GM12878 (cell line): ENCODE data around the gene TFR2. TPM values are rescaled to one million over a fixed set of nuclear protein-coding genes. Genes with fewer than 3 reads are reported as not detected.

Experiments
- CBX3 ChIP-seq: fragments of 200-600 bp; sonication (generic); IDR thresholded peaks from 2 replicates; pipeline ENCODE4 v1.6.1; 2016; ENCODE audit warnings: low read depth, borderline replicate concordance
- CREM ChIP-seq: IDR thresholded peaks from 2 replicates; pipeline ENCODE4 v1.6.1; 2014; ENCODE audit warnings: antibody characterized with exemption, low read depth
- EED ChIP-seq: sonication (generic); IDR thresholded peaks from 2 replicates; pipeline ENCODE4 v1.6.1; 2016; ENCODE audit warnings: antibody characterized with exemption, low read depth
- ETV6 ChIP-seq, 2 experiments: fragments of 450-650 bp in 1 of 2; IDR thresholded peaks in 1 of 2; conservative IDR thresholded peaks in 1 of 2; 2 replicates each; pipeline ENCODE4 v1.6.1; 2014; ENCODE audit warnings: antibody characterized with exemption in 1 of 2, borderline replicate concordance in 1 of 2, low read depth in 1 of 2, mild to moderate bottlenecking in 1 of 2, moderate library complexity in 1 of 2
- HDAC2 ChIP-seq: fragments of 200-600 bp; sonication (generic); IDR thresholded peaks from 2 replicates; pipeline ENCODE4 v1.6.1; 2017
- IKZF1 ChIP-seq: fragments of 450-650 bp; conservative IDR thresholded peaks from 2 replicates; pipeline ENCODE4 v1.6.1; 2017; ENCODE audit warnings: antibody characterized with exemption, mild to moderate bottlenecking
- MTA3 ChIP-seq: IDR thresholded peaks from 2 replicates; pipeline ENCODE4 v1.6.1; 2012; ENCODE audit warnings: low read length, inconsistent platforms, borderline replicate concordance
- MYC ChIP-seq: IDR thresholded peaks from 2 replicates; pipeline ENCODE4 v1.6.1; 2011; ENCODE audit warnings: mild to moderate bottlenecking, low read length, moderate library complexity, inconsistent platforms; ENCODE audit not compliant: insufficient read depth, insufficient replicate concordance, insufficient read length, severe bottlenecking
- NBN ChIP-seq: fragments of 450-650 bp; IDR thresholded peaks from 2 replicates; pipeline ENCODE4 v1.6.1; 2016
- NR2C2 ChIP-seq: IDR thresholded peaks from 2 replicates; pipeline ENCODE4 v1.6.1; 2011; ENCODE audit warnings: borderline replicate concordance, low read depth; ENCODE audit not compliant: control insufficient read depth, insufficient read length
- PAX8 ChIP-seq: fragments of 450-650 bp; IDR thresholded peaks from 2 replicates; pipeline ENCODE4 v1.6.1; 2017; ENCODE audit warnings: mild to moderate bottlenecking, moderate library complexity
- RB1 ChIP-seq: fragments of 450-650 bp; formaldehyde crosslinking; IDR thresholded peaks from 2 replicates; pipeline ENCODE4 v1.6.1; 2017; ENCODE audit warnings: mild to moderate bottlenecking, borderline replicate concordance
- RCOR1 ChIP-seq: conservative IDR thresholded peaks from 2 replicates; pipeline ENCODE4 v1.6.1; 2012; ENCODE audit warnings: low read depth, low read length, improper control_type of control experiment
- RELB ChIP-seq: fragments of 450-650 bp; IDR thresholded peaks from 2 replicates; pipeline ENCODE4 v1.6.1; 2017; ENCODE audit warnings: low read depth, mild to moderate bottlenecking, moderate library complexity
- RFX5 ChIP-seq: IDR thresholded peaks from 2 replicates; pipeline ENCODE4 v1.6.1; 2011; ENCODE audit warnings: low read depth, low read length, improper control_type of control experiment
- RUNX3 ChIP-seq: IDR thresholded peaks from 2 replicates; pipeline ENCODE4 v1.6.1; 2012; ENCODE audit warnings: low read length, inconsistent platforms
- SIX5 ChIP-seq: IDR thresholded peaks from 2 replicates; pipeline ENCODE4 v1.6.1; 2011; ENCODE audit warnings: mild to moderate bottlenecking, low read depth, low read length, moderate library complexity; ENCODE audit not compliant: severe bottlenecking
- SMAD5 ChIP-seq: IDR thresholded peaks from 2 replicates; pipeline ENCODE4 v1.6.1; 2016; ENCODE audit warnings: antibody characterized with exemption, low read depth
- SREBF1 ChIP-seq: IDR thresholded peaks from 2 replicates; pipeline ENCODE4 v1.6.1; 2012; ENCODE audit warnings: mild to moderate bottlenecking, low read length
- STAT3 ChIP-seq: IDR thresholded peaks from 2 replicates; pipeline ENCODE4 v1.6.1; 2011; ENCODE audit warnings: low read depth, low read length, improper control_type of control experiment
- YY1 ChIP-seq: IDR thresholded peaks from 2 replicates; pipeline ENCODE4 v1.6.1; 2011; ENCODE audit warnings: low read depth, mild to moderate bottlenecking, low read length
- ZNF24 ChIP-seq: fragments of 450-650 bp; IDR thresholded peaks from 2 replicates; pipeline ENCODE4 v1.6.1; 2017; ENCODE audit warnings: antibody characterized with exemption, mild to moderate bottlenecking
- ZNF622 ChIP-seq: fragments of 450-650 bp; IDR thresholded peaks from 2 replicates; pipeline ENCODE4 v1.6.1; 2017; ENCODE audit warnings: mild to moderate bottlenecking, inconsistent platforms
- polyA plus RNA-seq, 11 experiments: library from polyadenylated mRNA; depleted of rRNA in 4 of 11; unstranded in 6 of 11; stranded (reverse) in 5 of 11; fragments of >200 nt; fragmentation: Nextera tagmentation in 4 of 11; fragmentation: Illumina TruSeq in 1 of 11; extraction: Ambion mirVana in 4 of 11; extraction: Trizol in 1 of 11; gene quantifications; 1 replicate in 1 of 11; 2 replicates in 10 of 11; pipeline versions ENCODE4 v1.2.1 to v1.2.3, GENCODE V29; 2011 to 2016; ENCODE audit warnings: inconsistent platforms in 2 of 11, missing spikeins in 2 of 11, low read depth in 1 of 11
- total RNA-seq, 4 experiments: library from RNA; depleted of rRNA in 3 of 4; stranded (reverse); fragments of >200 nt in 3 of 4; fragmentation: Illumina TruSeq in 1 of 4; extraction: Trizol in 1 of 4; gene quantifications; 2 replicates each; pipeline versions ENCODE4 v1.2.1 to v1.2.3, GENCODE V29; 2013 to 2021
- TF ChIP-seq, protein P1 (sequence below): IDR thresholded peaks from 2 replicates; pipeline ENCODE4 v1.6.1; 2012; ENCODE audit warnings: low read depth, low read length, improper control_type of control experiment
- TF ChIP-seq, protein P2 (sequence below): IDR thresholded peaks from 2 replicates; pipeline ENCODE4 v1.6.1; 2011; ENCODE audit warnings: borderline replicate concordance, low read depth, mild to moderate bottlenecking, moderate library complexity, low read length; ENCODE audit not compliant: insufficient read depth, poor library complexity, severe bottlenecking
- TF ChIP-seq, protein P3 (sequence below): fragments of 450-650 bp; IDR thresholded peaks from 2 replicates; pipeline ENCODE4 v1.6.1; 2017; ENCODE audit warnings: mild to moderate bottlenecking, low read depth, inconsistent platforms; ENCODE audit not compliant: poor library complexity, severe bottlenecking

TFR2 gene
- total and polyA plus RNA-seq, 10 of the 15 experiments (the other 5 are each of a cell fraction or from before 2014, with no cell fraction given): 0.30 to 7.2 (median 1.8) TPM

DNA sequence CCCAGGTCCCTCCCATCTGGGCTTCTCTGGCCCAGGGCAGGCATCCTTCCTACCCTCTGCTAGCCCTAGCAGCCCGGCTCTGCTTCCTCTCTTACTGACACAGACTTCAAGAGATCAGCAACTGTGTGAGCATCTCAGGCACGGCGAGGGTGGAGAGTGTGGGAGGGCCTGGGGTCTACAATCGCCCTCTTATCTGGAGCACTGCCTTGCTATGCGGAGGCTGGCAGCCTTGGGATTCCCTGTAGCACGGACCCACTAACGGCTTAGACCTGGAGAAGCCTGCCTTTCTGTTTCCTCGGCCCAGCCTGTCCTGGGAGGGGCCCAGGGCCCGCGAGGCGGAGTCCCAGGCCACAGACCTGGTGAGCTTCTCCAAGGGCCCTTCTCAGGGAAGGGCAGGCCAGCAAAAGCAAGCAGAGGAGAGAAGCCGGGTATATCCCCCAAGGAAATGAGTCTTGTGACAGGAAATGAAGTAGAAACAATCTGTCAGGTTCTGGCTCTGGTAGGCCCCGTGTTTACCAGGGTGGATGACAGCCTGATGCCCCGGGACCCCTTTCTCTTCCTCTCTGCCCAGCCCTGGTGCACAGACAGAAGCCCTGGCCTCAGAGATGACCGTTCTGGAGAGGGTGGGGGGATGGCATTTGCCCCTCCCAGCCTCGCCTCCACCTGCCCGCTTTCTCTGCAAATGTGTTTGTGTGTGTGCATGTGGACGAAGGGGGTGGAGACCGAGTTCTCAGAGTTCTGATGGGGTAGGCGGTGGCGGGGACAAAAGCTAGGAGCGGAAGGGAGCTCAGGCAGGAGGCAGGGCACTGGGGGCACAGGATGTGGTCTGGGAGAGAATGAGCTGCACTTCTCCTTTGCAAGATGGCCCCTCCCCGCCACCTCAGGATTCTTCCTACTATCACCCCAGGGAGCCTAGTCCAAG lies 58.0 kb downstream of the TFR2 start (continued):
- TF ChIP-seq YY1 (peak; percentile 53; the same call in 1 of the 2 replicates), CREM (no peak; the same call in 1 of the 2 replicates), RFX5 (no peak), SMAD5 (no peak), SREBF1 (no peak), ZNF622 (no peak), PAX8 (no peak), IKZF1 (peak; percentile 86), RCOR1 (no peak), ETV6 (conservative IDR thresholded peaks at IDR 0.05 in 1 of 2, IDR thresholded peaks at IDR 0.05 in 1 of 2; ENCODE audit: borderline replicate concordance in 1 of 2, low read depth in 1 of 2) (peak in 1 of 2 experiments; percentile 28; a peak in 1 of 4 replicates), MYC (no peak), RUNX3 (peak; percentile 79), NR2C2 (no peak), ZNF24 (no peak), MTA3 (no peak), CBX3 (no peak), NBN (peak; percentile 82), EED (peak; percentile 79), RELB (peak; percentile 75), STAT3 (no peak), SIX5 (no peak), HDAC2 (no peak), RB1 (no peak)
- TF ChIP-seq, protein P1, sequence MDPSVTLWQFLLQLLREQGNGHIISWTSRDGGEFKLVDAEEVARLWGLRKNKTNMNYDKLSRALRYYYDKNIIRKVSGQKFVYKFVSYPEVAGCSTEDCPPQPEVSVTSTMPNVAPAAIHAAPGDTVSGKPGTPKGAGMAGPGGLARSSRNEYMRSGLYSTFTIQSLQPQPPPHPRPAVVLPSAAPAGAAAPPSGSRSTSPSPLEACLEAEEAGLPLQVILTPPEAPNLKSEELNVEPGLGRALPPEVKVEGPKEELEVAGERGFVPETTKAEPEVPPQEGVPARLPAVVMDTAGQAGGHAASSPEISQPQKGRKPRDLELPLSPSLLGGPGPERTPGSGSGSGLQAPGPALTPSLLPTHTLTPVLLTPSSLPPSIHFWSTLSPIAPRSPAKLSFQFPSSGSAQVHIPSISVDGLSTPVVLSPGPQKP: no peak
- TF ChIP-seq, protein P2, sequence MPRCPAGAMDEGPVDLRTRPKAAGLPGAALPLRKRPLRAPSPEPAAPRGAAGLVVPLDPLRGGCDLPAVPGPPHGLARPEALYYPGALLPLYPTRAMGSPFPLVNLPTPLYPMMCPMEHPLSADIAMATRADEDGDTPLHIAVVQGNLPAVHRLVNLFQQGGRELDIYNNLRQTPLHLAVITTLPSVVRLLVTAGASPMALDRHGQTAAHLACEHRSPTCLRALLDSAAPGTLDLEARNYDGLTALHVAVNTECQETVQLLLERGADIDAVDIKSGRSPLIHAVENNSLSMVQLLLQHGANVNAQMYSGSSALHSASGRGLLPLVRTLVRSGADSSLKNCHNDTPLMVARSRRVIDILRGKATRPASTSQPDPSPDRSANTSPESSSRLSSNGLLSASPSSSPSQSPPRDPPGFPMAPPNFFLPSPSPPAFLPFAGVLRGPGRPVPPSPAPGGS: no peak
- TF ChIP-seq, protein P3, sequence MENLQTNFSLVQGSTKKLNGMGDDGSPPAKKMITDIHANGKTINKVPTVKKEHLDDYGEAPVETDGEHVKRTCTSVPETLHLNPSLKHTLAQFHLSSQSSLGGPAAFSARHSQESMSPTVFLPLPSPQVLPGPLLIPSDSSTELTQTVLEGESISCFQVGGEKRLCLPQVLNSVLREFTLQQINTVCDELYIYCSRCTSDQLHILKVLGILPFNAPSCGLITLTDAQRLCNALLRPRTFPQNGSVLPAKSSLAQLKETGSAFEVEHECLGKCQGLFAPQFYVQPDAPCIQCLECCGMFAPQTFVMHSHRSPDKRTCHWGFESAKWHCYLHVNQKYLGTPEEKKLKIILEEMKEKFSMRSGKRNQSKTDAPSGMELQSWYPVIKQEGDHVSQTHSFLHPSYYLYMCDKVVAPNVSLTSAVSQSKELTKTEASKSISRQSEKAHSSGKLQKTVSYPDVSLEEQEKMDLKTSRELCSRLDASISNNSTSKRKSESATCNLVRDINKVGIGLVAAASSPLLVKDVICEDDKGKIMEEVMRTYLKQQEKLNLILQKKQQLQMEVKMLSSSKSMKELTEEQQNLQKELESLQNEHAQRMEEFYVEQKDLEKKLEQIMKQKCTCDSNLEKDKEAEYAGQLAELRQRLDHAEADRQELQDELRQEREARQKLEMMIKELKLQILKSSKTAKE: no peak
